Neural crest cell (in vitro differentiated cells): ENCODE measurements around the gene DDX27. TPM values are rescaled to one million over a fixed set of nuclear protein-coding genes. Genes with fewer than 3 reads are reported as not detected.
A peak's percentile ranks its signal among the peaks of the same experiment; 100 is the strongest.

ENCODE experiments used
- DNase-seq: peaks from one replicate; pipeline ENCODE4 v3.0.0; 2021; ENCODE audit warnings: low read depth, mixed read lengths, low spot score
- H3K27ac Mint-ChIP-seq: one replicate; pipeline ENCODE4 v1.8.0; 2021; ENCODE audit warnings: mild to moderate bottlenecking, mixed read lengths; ENCODE audit not compliant: unreplicated experiment
- H3K27me3 Mint-ChIP-seq: 2 replicates; pipeline ENCODE4 v1.8.0; 2021; ENCODE audit warnings: low read depth, mild to moderate bottlenecking, mixed read lengths
- H3K36me3 Mint-ChIP-seq: 2 replicates; pipeline ENCODE4 v1.8.0; 2021; ENCODE audit warnings: low read depth, mild to moderate bottlenecking, mixed read lengths
- H3K4me1 Mint-ChIP-seq: 2 replicates; pipeline ENCODE4 v1.8.0; 2021; ENCODE audit warnings: mixed read lengths
- H3K4me3 Mint-ChIP-seq: one replicate; pipeline ENCODE4 v1.8.0; 2021; ENCODE audit warnings: mild to moderate bottlenecking, mixed read lengths
- H3K9me3 Mint-ChIP-seq: 2 replicates; pipeline ENCODE4 v1.8.0; 2021; ENCODE audit warnings: mixed read lengths
- CTCF ChIP-seq: fragments of 200-600 bp; sonication (generic); conservative IDR thresholded peaks from 2 replicates; pipeline ENCODE4 v1.5.0; 2021; ENCODE audit warnings: antibody characterized with exemption, mild to moderate bottlenecking
- long read RNA-seq: library from polyadenylated mRNA; unstranded; transcript quantifications from one replicate; pipeline ENCODE4 v2.0.0, GENCODE V29; 2020
- total RNA-seq: library from RNA; stranded (reverse); gene quantifications from 2 replicates; pipeline ENCODE4 v1.2.1, GENCODE V29; 2021

DDX27 gene
- 33.2 and 34.3 TPM in 2 replicates for total RNA-seq
- long read RNA-seq, transcript DDX27-207 (21 exons, 2,693 nt), result major isoform, 87 of 145 reads
- long read RNA-seq, partial matches to known transcripts, result 47 of 145 reads
- long read RNA-seq, other reads (novel, unspliced or antisense), result 11 of 145 reads

GRCh38 chr20:49219091-49219923 lies at the start of gene DDX27:
DDX27 (plus strand) TSS chr20:49219416; CDS start chr20:49219449, 33 bp downstream.
- TF ChIP-seq CTCF, result no peak
- Mint-ChIP-seq H3K27ac (peak within 1 kb of the TSS; percentile 81), H3K27me3 (no peaks in the 10 kb centered on the region), H3K4me3 (peak within 1 kb of the TSS; percentile 89), H3K9me3 (no peaks in the 10 kb centered on the region), H3K36me3 (peaks cover 3% of the 10 kb centered on the region), H3K4me1 (peaks cover 26% of the 10 kb centered on the region)
- DNase-seq, result peak; percentile 95

GRCh38 chr20:49169547-49169946 lies 49.7 kb upstream of the DDX27 start:
- no peak for DNase-seq
- Mint-ChIP-seq H3K4me1 (peaks cover 33% of the 10 kb centered on the region), H3K27ac (no peak overlapping the region), H3K36me3 (peaks cover 11% of the 10 kb centered on the region), H3K27me3 (no peaks in the 10 kb centered on the region), H3K9me3 (no peaks in the 10 kb centered on the region), H3K4me3 (no peak overlapping the region)
- TF ChIP-seq CTCF, result no peak

- H3K4me1 Mint-ChIP-seq, result peaks cover 32% of the 10 kb centered on the region
- no peak for DNase-seq
- H3K27me3 Mint-ChIP-seq, result no peaks in the 10 kb centered on the region
- H3K9me3 Mint-ChIP-seq, result no peaks in the 10 kb centered on the region
- no peak overlapping the region for H3K4me3 Mint-ChIP-seq
- H3K27ac Mint-ChIP-seq, result no peak overlapping the region
- no peak for TF ChIP-seq CTCF
- H3K36me3 Mint-ChIP-seq, result peaks cover 11% of the 10 kb centered on the region
These were observed 48.5 kb upstream of the DDX27 start for GRCh38 chr20:49170714-49171113.

- TF ChIP-seq CTCF, result no peak
- Mint-ChIP-seq H3K4me3 (no peak overlapping the region), H3K4me1 (peaks cover 22% of the 10 kb centered on the region)
These were observed 47.3 kb upstream of the DDX27 start for GRCh38 chr20:49171909-49172308.

GRCh38 chr20:49172413-49172812 lies 46.8 kb upstream of the DDX27 start:
- Mint-ChIP-seq H3K4me3 (no peak overlapping the region), H3K27ac (no peak overlapping the region), H3K4me1 (peaks cover 20% of the 10 kb centered on the region), H3K27me3 (no peaks in the 10 kb centered on the region), H3K9me3 (no peaks in the 10 kb centered on the region), H3K36me3 (peaks cover 14% of the 10 kb centered on the region)
- no peak for DNase-seq
- no peak for TF ChIP-seq CTCF

More at GRCh38 chr20:49171909-49172308, 47.3 kb upstream of the DDX27 start:
- Mint-ChIP-seq H3K36me3 (peaks cover 14% of the 10 kb centered on the region), H3K27ac (no peak overlapping the region), H3K27me3 (no peaks in the 10 kb centered on the region), H3K9me3 (no peaks in the 10 kb centered on the region)
- no peak for DNase-seq
